Right lobe of liver (tissue), 4 donors: ENCODE measurements around the gene MAGEA11.
"Not testable (repeated sequence)": the region's sequence is repeated elsewhere in the genome, so short reads cannot be mapped to it uniquely, and the experiment has no call there.

Experiments used
- POLR2A ChIP-seq: fragments of 450-650 bp; IDR thresholded peaks from one replicate; pipeline ENCODE4 v1.6.1; 2017; ENCODE audit warnings: antibody characterized with exemption, mild to moderate bottlenecking
- TF ChIP-seq, protein P1 (sequence below), 4 donors: fragments of 200-600 bp in 3 of 4; fragments of 450-650 bp in 1 of 4; IDR thresholded peaks; one replicate each; pipeline versions ENCODE4 v1.5.1 to v1.8.0; 2016 to 2022; ENCODE audit warnings: antibody characterized with exemption in 4 of 4, mild to moderate bottlenecking in 2 of 4
- donor health status: DM: no; HTN: no; CAD: no.
- donor health status: DM: no; HTN: no; CAD: no.
- donor health status: DM: no; HTN: yes; CAD: no.

DNA sequence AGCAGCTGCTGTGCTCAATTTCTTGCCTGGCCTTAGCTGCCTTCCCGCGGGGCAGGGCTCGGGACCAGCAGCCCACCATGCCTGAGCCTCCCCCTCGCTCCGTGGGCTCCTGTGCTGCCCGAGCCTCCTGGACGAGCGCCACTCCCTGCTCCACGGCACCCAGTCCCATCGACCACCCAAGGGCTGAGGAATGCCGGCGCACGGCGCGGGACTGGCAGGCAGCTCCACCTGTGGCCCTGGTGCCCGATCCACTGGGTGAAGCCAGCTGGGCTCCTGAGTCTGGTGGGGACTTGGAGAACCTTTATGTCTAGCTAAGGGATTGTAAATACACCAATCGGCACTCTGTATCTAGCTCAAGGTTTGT is 46.8 kb downstream of the MAGEA11 start:
- TF ChIP-seq, protein P1, sequence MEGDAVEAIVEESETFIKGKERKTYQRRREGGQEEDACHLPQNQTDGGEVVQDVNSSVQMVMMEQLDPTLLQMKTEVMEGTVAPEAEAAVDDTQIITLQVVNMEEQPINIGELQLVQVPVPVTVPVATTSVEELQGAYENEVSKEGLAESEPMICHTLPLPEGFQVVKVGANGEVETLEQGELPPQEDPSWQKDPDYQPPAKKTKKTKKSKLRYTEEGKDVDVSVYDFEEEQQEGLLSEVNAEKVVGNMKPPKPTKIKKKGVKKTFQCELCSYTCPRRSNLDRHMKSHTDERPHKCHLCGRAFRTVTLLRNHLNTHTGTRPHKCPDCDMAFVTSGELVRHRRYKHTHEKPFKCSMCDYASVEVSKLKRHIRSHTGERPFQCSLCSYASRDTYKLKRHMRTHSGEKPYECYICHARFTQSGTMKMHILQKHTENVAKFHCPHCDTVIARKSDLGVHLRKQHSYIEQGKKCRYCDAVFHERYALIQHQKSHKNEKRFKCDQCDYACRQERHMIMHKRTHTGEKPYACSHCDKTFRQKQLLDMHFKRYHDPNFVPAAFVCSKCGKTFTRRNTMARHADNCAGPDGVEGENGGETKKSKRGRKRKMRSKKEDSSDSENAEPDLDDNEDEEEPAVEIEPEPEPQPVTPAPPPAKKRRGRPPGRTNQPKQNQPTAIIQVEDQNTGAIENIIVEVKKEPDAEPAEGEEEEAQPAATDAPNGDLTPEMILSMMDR (IDR thresholded peaks at IDR 0.05), result not testable (repeated sequence)
- TF ChIP-seq POLR2A, result not testable (repeated sequence)
